Stimulated activated CD8-positive, alpha-beta memory T cell treated with anti-CD3 and anti-CD28 coated beads, Interleukin-15, amount 100 ng/mL, for 4 hours (primary cell): ENCODE measurements around the gene SKAP2.

Experiments used
- DNase-seq, 2 donors: peaks; one replicate each; pipeline ENCODE4 v3.0.0-alpha.2; 2020; ENCODE audit warnings: low read depth in 2 of 2

The SKAP2 gene

DNA sequence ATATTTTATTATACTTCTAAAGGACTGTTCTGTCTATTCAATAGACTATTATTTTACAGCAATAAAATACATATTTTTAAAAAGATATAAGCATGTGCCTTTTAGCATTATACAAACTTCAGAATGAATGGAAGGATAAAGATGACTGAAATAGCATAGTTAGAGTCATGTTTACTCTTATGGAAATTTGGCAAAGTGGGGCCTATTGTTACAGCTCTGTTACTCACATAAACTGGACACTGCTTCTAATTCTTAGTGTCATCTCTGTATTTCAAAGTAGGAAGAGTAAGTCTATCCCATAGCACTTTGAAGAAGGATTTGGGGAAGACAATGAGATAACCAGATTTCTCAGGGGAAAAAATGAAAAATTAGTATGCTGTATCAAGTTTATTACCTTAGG is 168.2 kb downstream of the SKAP2 start:
- DNase-seq = no peak

DNA sequence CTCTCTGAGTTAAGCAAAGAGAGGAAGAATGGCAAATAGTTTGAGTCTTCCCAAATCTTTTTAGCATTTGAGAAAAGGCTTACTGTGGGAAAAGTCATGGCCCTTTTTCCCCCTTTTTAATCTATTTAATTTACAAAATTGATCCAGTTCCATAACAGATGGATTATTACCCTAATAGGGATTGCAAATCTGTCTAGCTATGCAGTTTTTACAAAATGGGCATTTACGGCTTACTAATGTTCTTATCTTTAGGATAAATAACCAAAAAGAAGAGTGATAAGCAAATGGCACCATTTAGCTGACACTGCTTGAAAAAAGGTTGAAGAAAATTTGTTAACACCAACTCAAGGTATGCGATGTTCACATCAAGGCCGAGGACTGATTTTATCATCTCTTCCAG is 169.7 kb downstream of the SKAP2 start:
- no peak for DNase-seq

DNA sequence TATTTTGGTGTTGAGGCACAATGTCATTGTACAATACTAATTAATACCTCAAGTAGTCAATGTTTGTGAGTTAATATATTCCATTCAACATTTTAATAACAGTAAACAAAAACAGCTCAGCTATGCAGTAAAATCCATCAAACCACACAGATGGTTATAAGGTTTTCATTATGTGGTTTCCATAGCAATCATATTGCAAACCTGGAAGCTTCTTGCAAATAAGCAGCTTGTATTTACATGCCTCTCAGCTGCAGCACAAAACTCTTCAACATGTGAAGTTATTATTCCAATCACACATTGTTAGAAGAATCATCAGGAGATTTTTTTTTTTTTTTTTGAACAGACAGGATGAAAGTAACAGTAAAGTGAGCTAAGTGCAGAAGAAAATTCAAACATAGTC is 170.2 kb downstream of the SKAP2 start:
- DNase-seq = no peak

DNA sequence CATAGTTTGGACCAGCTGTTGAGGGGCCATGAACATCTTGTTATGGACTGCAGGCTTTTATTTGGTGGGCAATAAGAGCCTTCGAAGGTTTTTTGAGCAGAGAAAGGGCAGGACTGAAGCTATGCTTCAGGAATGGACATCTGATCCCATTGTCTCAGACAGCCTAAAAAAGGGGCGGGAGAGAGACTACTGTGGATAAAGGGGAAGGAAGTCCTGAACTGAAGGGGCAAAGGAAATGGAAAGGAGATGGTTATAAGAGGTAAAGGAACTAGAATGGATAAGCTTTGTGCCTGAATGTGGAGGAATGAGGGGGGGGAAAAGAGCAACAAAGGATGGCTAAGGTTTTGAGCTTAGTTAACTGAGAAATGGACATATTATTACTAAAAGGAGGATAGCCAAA is 172.5 kb downstream of the SKAP2 start:
- no peak for DNase-seq

DNA sequence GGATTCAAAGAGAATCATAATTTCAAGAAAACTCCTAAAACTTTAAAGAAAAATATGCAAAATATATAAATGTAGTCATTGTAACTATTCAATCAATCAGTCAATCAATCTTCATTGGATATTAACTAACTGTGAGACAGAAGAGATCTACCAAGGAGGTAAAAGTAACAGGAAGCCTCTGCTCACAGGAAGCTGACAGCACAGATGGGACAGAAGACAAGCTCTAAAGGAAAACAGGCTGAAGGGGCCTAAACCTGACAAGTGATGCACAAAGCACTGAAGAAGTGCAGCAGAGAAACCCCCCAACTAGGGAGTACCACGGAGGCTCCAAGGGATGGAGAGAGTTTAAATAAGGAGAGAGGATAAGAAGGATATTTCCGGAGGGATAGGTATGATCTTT is 173.0 kb downstream of the SKAP2 start:
- DNase-seq = no peak

DNA sequence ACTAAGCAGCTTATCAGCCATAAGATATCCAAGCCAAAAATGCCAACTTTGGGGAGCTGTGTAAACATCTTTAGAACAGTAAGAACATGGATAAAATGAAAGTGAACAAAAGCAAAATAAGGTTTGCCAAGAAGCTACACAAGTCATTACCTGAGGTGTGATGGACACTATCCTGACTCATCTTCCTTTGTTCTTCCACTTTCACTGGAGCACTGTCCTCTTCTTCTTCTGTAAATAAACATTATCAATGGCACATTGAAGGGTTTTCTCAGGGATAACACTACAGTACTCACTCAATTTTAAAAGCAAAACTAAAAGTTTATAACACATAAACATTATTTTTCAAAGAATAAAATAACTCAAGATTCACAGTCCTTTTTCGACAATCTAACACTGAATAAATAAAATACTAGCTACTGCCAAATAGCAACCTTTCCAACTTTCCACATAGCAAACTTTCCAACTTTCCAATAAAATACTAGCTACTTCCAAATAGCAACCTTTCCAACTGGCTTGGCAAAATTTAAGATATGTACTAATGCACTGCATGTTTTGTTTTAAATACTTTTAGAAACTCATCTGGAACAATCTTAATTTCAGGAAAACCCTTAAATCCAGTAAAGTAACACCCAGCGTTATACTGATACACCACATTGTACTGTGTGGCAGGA is 174.1 kb downstream of the SKAP2 start:
- no peak for DNase-seq

DNA sequence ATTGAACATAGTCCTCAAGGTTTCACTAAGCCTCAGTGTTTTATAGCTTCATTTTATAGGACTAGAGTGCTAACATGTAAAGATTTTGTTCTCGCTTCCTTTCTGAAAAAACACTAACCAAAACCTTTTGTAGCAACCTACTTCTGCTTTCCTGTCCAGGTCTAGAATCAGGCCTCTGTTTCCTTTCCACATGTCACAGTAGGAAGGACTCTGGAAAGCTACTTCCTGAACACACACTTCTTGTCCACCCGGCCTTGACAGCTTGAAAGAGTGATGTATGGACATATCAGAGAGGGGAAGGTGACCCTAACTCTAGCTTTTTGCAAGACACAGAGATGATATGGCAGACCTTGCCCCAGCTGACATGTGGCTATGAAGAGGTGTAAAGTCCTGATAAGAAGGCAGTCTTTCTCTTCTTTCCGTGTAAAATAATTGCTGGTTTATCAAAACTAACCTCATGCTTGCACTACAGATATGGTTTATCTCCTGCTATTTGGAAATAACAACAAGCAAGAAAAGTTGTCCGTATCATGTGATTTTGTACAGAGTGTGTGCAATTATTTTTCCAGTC is 175.4 kb downstream of the SKAP2 start:
- no peak for DNase-seq

DNA sequence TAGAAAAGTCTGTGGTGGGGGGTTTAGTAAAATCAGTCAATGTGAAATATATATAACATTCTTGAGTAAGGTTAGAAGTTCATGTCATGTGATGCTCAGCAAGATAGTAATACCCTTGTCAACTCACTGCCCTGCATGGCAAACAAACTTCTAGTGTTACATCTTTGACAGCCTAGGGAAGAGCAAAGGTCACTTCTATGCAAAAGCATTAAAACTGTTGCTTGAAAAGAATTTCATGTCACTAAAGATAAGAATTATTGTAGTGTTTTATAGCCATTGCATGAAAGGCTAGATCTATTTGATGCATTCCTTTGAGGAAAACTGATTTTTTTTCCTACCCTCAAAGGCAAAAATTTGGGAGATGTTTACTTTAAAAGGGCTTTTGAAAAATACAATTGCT is 176.0 kb downstream of the SKAP2 start:
- DNase-seq = no peak

DNA sequence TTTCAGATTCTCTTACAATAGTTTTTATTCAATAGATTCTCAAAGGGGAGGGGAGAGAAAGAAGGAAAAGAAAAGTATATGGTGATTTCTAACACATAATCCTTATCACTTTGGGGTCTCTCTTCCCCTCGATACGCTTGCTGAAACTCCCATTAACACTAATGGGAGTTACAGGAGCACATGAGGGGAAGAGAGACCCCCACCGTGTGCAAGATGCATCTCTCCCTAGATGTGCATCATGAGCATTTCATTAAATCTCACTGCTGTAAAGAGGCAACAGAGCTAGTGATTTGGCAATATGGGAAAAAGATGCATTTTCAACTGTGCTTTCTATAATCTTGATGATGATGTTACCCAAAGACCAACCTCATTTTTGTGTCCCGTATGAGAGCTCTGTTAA is 177.4 kb downstream of the SKAP2 start:
- no peak for DNase-seq

DNA sequence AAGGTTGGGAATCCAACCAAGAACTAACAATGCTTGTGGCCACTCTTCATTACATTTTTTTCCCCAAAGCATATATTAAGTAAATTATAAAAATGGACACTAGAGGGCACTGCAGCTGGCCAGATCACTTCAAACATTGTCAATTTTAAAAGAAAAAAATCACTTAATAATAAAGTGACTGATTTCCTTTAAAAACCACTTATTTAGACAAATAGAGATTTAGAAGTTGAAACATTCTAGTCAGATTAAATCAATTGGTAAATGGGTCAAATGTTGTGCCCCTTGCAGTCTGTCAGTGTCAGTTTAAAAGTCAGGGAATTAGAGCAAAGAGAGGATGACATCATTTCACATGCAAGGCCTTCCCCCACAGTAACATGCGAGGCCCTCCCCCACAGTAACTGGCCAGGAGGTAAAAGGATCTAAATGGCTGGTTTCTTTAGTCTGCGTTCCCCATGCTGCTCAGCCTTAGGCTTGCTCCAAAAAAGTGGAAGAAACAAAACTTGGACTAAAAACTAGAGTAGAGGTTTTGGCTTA is 177.9 kb downstream of the SKAP2 start:
- no peak for DNase-seq

DNA sequence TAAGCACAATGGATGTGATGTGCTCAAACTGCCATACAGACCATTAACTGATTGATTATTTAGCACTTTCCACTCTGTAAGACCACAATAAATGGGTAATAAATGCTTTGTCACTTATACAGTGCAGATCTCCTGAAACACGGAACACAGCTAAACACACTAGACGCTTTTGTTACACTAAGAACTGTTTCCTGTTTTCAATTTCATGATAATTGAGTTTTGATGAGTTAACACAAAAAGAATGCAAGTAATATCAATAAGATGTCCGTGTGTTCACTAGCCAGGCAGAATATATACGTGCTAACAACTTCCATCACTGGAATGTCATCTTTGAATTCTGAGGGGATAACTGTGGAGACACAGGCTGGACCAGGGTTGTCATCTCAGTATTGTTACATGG is 178.8 kb downstream of the SKAP2 start:
- DNase-seq = no peak

DNA sequence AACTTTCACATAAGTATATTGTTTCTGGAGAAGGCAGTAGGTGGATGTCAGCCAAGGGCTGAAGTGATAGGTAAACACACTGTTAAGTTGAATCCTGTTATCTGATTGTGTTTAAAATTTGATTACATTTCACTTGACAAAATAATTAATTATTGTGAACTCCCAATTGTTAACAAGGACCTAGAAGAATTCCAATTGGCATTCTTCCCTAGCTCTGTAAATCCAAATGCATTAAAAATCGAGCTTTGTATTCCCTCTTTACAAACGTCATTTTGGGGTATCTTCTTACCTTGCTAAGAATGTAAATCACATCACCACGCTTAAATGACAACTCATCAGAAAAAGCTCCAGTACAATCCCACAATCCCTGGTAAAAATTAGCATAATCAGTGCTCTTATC is 179.9 kb downstream of the SKAP2 start:
- no peak for DNase-seq

DNA sequence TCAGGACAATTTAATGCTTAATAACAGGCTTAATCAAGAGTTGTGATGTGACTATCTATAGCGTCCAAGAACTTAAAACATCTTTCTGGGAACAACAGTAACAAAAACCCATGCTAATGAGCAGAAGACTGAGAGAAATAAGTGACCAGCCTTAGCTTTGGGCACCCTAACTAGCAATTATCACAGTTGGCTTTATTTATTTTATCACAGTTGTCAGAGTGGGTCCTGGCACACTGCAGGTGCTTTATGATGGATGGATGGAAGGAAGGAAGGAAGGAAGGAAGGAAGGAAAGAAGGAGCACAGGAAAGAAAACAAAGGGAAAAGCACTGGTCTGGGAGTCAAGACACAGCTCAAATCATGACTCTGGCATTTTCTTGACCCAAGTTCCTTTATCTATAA is 181.1 kb downstream of the SKAP2 start:
- no peak for DNase-seq

DNA sequence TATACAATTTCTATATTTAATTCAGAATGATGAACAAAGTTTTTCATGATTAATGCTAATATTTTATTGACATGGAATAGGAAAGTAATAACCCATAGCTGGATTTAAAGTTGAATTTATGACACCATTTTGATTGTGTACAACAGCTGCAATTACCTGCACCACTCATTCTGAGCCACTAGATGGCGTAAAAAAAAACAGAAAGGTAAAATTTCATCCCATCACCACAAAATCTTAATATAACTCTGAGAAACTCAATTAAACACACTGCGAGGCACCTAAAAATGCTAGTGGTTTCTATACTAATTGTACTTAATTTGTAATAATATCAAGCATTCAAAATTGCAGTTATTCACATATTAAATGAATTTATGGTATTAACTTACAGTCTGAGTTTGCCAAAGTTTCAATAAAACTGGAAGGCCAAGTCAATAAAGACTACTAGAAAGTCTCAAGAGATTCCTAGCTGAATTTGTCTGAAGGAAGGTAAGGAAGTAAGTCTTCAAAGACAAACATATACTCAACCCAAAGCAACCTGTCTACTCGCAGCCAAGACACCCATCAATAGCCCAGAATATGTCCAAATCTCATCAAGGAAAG is 182.5 kb downstream of the SKAP2 start:
- no peak for DNase-seq

DNA sequence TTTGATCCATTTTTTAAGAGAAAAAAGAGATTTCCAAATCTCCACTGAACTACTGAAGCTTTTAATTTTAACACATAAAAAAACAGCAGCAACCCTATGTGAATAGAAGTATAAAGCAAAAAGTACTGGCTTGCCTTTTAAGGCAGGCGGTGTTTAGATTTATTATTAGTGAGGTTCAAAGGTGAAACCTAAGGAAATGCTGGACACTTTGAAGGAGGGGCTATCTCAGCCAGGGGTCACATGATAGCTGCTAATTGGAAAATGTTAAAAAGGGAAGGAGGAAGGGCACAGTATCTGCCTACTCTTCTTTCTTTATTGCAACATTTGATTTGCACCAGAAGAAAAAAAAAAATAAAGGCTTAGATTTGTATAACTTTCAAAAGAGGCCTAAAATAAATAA is 183.8 kb downstream of the SKAP2 start:
- DNase-seq = no peak

DNA sequence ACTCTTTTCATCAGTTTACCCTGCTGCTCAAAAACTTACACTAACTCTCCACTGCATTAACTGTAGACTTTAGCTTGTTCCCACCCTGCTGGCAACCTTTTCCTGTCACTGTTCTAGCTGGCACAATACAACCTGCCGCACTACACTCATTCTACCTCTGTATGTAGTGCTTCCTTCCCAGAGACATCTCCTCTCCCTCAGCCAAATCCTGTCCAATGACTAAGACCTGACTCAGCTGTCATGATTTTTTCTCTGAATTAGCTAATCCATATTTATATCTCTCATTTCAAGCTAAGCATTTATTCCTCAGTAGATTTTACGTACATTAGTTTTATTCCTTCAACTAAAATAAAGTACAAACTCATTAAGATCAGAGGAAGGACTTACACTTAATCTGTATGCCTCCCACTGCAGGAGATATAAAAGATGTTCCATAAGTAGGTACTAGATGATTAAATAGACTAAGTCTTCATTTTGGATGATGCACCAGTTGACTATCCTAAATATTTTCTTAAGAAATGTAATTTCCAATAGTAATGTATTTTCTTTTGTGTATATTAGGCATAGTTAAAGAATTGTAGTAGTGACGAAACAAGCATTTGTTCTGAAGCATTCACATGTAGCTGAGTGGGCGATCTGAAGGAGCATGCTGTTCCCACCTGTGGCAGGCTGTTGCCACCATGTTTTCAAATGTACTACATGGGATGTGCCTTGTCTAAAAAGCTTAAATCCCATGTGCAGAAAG is 189.1 kb downstream of the SKAP2 start:
- no peak for DNase-seq

DNA sequence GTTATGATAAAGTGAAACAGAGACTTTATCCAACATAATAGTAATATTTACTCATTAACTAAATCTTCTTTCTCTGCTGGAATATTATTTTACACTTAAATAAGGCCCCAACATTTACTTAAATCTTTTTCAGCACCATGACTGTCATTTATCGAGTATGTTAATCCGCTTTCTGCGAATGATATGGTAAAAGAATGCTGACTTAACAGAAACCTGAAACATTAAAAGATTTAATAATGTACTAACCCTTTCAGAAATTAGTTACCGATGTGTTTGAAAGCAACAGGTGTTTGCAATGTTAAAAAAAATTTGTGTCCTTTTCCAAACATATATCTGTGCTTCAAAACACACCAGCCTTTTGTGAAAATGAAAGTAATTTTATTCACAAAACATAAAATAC is 190.5 kb downstream of the SKAP2 start:
- DNase-seq = no peak

DNA sequence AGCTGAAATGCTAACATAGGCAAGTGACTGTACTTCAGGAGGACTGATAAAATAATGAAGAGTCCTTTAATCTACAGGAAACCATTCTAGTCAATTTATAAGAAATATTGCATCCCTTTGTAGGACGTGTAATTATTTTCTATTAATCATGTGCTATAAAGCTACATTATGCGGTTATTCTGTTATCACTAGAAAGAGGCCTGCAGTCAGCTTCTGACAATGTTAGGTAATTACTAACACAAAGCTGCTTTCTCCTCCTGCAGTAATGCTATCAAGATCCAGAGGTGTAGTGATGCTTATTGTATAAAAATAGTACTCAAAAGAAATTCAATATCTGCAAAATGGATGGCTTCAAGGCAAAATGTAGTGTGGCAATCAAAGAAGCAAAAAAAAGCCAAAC is 191.1 kb downstream of the SKAP2 start:
- DNase-seq = no peak

DNA sequence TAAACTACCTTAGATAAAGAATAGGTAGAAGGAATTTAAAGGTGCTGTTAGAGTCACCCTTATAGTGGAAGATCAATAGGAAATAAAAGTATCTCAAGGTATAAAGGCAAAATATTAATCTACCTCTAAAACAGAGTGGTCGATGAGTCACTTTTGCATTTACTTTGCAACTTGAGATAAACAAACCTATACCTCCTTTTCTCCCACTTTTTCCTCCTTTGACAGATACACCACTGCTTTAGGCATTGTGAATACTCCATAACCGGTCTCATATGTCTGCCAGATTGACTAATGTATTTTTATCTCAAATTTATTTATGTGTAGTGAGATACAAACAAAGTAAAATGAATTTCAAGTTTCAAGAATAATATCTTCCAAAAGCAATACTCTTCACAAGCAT is 193.5 kb downstream of the SKAP2 start:
- DNase-seq = no peak

DNA sequence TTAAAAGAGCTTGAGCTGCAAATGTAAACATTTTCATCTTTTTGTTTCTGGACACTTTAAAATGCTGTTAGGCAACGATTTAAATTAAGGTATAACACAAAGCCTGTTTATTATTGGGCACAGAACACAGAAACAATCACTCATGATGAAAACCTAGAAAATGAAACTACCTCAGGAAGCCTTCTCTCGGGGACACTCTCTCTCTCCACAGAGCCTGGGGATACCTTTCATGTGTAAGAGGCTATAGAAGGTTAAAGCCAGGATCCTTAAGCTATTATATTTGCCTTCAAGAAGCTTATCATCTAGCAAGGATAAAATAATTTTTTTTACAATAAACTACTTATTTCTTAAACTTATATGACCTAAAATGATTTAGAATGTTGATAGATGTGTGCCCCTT is 194.1 kb downstream of the SKAP2 start:
- no peak for DNase-seq

DNA sequence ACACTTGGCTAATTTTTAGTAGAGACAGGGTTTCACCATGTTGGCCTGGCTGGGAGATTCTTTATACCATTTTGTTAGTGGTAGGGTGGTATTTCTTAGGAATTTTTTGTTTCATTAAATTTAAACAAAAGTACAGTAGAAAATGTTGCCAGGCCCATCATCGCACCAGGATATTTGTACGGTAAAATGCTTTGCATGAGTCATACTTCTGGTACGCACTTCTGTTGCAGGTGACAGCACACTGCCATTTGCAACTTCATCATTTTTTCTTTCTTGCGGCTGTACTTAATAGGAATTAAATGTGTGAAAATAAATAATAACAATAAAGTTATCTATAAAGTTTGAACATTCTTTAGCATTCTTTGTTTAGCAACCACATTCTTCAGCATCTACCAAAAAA is 195.6 kb downstream of the SKAP2 start:
- no peak for DNase-seq

DNA sequence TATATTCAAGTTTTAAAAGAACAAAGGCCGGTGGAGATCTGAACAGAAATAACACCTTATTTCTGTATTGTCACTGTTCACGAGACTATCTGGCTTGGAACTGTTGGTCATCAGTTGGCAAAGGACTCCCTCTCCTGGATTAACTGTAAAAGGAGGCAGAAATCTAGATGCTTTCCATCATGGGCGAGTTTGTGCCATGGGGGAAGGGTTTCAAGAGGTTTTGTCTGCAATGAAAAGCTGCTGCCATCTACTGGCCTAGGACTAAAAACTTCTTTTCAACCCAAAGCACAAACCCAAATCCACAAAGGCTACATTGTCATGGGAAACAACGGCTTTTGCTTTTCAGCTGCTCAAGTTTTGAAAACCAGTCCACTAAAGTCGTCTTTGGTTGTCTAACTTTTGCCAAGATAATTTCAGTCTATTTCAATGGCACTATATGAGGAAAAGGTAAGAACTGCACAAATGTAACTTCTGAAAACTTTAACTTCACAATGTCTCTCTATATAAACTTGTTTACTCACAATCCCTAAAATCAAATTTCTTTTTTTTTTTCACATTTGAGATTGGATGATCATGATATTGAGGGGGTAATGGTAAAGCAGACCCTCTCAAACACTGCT is 196.8 kb downstream of the SKAP2 start:
- peak in 1 of 2 donors; percentile 7 for DNase-seq
